Epithelial cell of prostate (primary cell): ENCODE measurements around the gene TEX48.

Experiments
- DNase-seq: peaks from one replicate; pipeline ENCODE4 v3.0.0-alpha.2; 2011; ENCODE audit warnings: low read depth, low spot score
- H3K27ac ChIP-seq: fragments of 450-650 bp; 2 replicates; pipeline ENCODE4 v1.5.1; 2017; ENCODE audit warnings: mild to moderate bottlenecking

TEX48 gene

DNA sequence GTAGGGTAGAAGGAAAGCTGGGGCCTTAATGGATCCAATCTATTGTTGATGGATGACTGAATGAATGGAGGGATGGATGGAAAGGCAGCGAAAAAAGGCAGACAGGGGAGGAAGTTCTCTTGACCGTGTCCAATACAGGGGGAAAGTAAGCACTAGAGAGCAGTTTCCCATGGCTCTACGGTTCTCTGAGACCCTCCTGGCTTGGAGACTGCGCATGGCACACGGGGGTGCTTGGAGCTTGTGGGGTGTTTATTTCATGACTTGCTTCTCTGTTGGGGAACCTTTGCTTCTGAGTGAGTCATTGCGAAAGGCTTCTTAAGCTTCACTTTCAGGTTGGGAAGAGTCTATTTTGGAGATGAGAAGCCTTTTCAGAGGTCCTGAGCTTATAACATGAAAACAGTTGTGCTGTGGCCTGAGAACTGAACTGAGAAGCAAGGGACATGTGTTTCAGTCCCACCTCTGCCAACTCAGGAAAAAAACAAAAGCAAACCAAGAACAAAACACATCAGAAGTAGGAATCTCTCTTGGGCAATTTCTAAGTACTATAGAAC lies 12.8 kb upstream of the TEX48 start:
- DNase-seq, result no peak
- peak overlapping the region; percentile 39 for H3K27ac ChIP-seq

DNA sequence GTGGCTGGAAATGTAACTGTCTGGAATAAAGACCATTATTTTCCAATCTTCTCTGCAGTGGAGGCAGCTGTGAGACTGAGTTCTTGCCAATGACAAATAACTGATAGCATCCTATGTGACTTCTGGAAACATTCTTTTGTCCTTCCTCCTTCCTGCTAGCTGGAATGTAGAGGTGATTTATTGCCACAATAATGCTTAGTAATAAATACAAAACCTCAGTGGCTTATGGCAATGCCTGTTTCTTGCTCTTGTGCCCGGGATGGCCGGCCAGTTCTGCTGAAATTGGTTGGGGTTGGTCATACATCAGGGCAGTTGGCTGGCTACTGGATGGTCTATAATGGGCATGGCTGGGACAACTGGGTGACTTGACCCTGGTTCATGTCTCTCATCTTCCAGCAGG lies 12.2 kb upstream of the TEX48 start:
- DNase-seq, result no peak
- peak overlapping the region; percentile 39 for H3K27ac ChIP-seq

DNA sequence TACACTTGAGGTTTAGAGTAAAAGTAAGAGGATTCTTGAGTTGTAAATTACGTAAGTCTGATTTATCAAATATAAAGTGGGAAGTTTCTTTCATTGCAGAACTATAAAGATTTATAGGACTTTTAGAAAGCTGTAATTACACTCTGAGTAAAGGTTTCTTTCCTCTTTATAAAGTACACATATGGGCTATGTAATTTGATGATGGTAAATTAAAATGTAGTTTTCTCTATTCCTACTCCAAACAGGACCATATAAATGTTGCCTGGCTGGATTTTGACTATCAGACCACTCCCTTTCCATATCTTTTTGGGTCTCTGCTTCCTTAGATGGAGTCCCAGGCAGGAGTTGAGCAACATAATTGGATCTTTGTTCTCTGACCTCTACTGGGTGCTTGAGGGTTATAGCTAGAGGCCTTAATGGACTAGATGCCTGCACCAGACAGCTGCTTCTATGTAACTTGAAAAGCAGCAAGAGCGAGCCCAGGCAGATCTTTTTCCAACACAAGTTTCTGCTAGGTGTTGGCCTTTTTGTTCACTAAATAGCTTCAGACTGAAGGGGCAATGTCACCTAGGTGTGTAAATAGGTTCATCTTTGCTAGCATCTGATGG lies 11.4 kb upstream of the TEX48 start:
- no peak for DNase-seq
- H3K27ac ChIP-seq, result peak overlapping the region; percentile 39

DNA sequence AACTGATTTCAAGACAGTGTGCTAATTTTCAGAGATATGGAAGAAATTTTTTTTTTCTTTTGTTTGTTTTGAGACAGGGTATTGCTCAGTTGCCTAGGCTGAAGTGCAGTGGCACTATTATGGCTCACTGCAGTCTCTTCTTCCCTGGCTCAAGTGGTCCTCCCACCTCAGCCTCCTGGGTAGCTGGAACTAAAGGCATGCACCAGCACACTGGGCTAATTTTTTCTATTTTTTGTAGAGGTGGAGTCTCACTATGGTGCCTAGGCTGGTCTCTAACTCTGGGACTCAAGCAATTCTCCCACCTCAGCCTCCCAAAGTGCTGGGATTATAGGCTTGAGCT lies 9.9 kb upstream of the TEX48 start:
- DNase-seq, result no peak

DNA sequence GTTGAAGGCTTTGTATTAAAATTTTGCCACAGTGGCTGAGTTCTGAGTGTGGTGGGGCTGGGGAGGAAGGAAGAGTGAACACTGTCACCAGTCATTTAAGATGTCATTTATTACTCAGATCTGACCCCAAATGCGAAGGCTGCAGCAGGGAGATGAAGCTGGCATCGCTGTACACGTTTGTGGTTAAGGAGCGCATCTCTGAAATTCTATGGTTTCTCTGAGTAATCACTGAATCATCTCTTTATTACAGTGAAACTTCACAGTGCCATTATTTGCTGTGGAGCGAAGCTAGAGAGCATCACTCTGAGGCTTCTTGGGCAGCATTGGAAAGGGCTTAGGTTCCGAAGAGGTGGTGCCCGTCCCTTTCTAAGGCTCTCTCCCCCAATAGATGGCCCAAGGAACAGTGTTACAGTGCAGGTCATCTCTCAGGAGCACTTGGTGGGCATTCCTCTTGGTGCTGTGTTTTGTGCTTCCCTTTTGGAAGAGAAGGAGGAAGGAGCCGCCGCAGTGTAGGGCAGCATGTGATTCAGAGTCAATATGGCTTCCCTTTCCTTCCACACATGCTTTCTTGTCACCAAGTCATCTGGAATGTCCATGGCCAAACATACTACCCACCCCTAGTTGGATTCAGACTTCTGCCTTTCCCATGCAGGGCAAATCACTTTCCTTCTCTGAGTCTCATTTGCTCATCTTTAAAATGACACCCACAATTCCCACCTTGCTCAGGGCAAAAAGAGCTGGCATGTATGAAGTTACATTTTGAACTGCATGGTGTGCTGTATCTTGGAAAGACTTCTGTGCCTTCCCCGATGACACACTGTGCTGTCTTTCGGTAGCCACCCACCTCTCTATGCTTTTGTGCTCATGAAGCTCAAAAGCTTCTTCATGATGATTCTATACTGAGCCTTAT lies 9.3 kb upstream of the TEX48 start:
- H3K27ac ChIP-seq, result peak overlapping the region; percentile 80
- peak; percentile 78 for DNase-seq

More for the DNA sequence above, 9.9 kb upstream of the TEX48 start:
- H3K27ac ChIP-seq, result peak overlapping the region; percentile 80

DNA sequence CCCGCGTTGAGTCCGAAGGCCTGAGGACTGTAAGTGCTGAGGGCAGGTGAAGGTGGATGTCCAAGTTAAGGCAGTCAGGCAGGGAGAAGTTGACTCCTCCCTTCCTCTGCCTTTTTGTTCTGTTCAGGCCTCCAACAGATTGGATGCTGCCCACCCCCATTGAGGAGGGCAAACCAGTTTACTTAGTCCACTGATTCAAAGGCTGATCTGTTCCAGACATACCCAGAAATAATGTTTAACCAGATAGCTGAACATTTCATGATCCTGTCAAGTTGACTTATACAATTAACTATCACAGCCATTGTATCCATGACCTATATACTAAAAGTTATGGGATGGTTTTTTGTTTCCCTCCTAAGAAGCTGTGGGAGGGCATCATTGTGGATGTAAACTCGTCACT lies 8.3 kb upstream of the TEX48 start:
- peak overlapping the region; percentile 80 for H3K27ac ChIP-seq

DNA sequence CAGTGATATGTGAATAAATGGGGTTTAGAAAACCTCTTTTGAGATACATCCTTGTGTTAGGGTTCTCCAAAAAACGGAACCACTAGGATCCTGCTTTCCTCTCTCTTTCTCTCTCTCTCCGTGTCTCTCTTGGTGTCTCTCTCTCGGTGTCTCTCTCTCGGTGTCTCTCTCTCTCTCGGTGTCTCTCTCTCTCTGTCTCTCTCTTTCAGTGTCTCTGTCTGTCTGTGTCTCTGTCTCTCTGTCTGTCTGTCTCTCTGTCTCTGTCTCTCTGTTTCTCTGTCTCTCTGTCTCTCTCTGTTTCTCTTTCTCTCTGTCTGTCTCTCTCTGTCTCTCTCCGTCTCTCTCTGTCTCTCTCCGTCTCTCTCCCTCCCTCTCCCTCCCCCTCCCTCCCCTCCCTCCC lies 7.8 kb upstream of the TEX48 start:
- DNase-seq, result no peak
- H3K27ac ChIP-seq, result no peak overlapping the region

More for the DNA sequence above, 8.3 kb upstream of the TEX48 start:
- DNase-seq, result no peak

DNA sequence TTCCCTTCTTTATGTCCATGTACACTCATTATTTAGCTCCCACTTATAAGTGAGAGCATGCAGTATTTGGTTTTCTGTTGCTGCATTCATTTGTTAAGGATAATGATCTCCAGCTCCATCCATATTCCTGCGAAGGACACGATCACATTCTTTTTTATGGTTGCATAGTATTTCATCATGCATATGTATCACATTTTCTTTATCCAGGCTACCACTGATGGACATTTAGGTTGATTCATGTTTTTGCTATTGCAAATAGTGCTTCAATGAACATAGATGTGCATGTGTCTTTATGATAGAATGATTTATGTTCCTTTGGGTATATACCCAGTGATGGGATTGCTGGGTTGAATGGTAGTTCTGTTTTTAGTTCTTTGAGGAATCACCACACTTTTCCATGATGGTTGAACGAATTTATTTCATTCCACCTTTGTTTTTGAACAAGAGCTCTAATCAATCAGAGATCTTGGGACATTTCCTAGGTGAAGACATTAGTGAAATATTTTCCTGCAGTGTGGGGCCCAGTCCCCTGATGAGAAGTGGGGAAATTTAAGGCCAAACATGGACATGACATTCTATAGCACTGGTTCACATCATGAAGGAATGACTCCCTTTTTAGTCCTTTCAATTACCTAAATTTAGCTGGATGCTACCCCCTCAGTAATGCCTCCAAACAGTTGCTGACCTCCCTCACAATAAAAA lies 7.1 kb upstream of the TEX48 start:
- H3K27ac ChIP-seq, result no peak overlapping the region
- no peak for DNase-seq

DNA sequence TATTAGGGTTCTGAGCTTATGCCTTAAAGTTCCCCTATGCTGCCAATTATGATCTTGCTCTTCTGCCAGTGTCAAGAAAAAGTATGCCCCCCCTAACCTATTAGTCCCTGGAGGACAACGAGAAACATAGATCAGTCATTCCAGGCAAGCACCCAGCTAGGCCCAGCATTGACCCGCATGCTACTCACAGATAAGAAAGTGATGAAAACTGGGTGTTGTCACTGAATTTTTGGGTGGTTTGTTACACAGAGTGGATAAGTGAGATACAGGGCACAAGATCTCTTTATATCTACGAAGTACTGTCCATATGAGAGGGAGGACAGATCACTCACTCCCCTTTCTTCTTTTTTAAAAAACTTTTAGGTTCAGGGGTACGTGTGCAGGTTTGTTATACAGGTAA lies 6.4 kb upstream of the TEX48 start:
- no peak overlapping the region for H3K27ac ChIP-seq
- no peak for DNase-seq

DNA sequence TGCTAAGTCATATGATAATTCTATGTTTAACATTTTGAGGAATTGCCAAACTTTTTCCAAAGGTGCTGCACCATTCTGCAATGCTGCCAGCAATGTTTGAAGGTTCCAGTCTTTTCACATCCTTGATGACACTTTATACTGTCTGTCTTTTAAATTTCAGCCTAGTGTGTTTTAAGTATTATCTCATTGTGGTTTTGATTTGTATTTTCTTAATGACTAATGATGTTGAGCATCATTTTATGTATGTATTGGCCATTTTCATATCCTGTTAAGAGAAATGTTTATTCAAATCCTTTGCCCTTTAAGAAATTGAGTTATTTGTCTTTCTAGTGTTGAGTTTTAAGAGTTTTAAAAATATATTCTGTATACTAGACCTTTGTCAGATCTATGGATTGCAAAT lies 5.0 kb upstream of the TEX48 start:
- no peak overlapping the region for H3K27ac ChIP-seq
- DNase-seq, result no peak

DNA sequence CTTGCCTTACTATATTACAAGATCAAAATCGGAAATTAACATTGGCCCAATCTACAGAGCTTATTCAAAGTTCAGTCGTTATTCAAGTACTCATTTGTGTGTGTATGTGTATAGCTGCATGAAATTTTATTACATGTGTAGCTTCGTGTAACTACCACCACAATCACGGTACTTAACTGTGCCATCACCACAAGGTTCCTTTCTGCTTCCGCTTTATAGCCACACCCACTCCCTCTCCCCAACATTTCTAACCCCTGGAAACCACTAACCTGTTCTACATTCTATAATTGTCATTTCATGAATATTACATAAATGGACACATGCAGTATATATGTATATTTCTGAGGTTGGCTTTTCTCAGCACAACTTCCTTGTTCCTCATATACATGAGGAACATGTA lies 4.0 kb upstream of the TEX48 start:
- DNase-seq, result no peak

DNA sequence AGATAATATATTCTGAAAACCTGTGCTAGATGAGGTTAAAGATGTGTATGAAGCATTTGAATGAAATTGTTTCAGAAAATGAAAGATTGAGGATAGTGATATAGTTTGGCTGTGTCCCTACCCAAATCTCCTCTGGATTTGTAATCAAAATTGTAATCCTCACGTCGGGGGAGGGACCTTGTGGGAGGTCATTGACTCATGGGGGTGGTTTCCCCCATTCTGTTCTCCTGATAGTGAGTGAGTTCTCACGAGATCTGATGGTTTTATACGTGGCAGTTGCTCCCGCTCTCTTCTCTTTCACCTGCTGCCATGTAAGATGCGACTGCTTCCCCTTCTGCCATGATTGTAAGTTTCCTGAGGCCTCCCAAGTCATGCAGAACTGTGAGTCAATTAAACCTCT lies 2.0 kb upstream of the TEX48 start:
- no peak for DNase-seq
- H3K27ac ChIP-seq, result no peak overlapping the region

More for the DNA sequence above, 4.0 kb upstream of the TEX48 start:
- no peak overlapping the region for H3K27ac ChIP-seq

DNA sequence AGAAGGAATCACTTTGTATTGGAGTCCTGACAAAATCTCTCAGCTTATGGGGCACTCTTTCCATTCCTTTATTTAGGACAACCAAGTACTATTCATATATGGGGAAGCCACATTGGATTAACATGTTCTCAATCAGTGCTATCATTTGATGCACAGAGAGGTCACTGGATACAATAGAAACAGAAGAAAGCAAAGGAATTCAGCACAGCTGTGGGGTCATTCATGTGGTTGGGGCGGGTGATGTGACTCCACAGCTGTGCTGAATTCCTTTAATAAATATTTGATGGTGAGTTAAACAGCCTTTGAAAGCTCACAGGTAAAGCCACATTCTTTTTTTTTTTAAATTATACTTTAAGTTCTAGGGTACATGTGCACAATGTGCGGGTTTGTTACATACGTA lies 854 bp upstream of the TEX48 start:
- H3K27ac ChIP-seq, result no peak overlapping the region
- no peak for DNase-seq

DNA sequence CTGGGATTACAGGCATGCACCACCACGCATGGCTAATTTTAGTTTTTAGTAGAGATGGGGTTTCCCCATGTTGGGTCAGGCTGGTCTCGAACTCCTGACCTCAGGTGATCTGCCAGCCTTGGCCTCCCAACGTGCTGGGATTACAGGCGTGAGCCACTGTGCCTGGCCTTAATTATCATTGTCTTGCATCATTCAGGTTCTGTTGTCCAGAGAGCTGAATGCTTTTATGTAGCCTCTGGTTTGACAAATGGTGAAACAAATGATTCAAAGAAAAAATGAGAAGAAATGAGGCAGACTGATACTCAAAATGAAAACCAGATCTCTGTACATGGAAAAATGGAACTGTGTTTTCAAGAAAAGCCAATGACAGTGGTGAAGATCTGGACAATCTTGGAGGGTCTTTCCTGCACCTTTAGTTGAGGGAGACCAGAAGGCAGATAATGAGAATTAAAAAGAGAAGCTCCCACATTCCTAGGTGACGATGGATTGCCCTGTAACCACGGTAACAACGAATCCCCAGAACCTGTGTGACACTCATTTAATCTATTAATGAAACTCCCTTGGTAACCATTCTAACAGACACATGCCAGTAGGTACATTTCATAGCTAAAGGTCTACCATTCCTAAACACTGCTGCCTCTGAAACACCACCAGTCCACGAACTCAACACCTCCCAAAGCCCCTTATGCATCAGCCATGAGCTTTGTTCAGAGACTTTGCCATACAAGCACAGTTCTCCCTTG lies 1.6 kb downstream of the TEX48 start:
- no peak for DNase-seq
- H3K27ac ChIP-seq, result no peak overlapping the region

DNA sequence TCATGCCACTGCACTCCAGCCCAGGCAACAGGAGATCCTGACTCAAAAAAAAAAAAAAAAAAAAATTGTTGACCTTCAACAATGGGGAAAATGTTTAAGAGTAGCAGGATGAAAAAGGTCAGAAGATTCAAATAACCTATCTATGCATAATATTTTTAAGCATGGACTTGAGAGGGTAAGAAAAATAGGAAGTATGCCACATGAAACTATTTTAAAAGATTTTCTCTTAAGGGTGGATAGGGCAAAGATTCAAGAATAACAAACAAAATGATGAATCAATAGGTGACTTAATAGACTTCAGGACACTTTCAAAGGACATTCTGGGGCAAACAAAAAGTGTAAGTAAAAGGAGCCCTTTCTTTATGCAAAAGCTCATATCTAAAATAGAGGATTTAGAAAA lies 3.2 kb downstream of the TEX48 start:
- H3K27ac ChIP-seq, result no peak overlapping the region
- DNase-seq, result no peak

DNA sequence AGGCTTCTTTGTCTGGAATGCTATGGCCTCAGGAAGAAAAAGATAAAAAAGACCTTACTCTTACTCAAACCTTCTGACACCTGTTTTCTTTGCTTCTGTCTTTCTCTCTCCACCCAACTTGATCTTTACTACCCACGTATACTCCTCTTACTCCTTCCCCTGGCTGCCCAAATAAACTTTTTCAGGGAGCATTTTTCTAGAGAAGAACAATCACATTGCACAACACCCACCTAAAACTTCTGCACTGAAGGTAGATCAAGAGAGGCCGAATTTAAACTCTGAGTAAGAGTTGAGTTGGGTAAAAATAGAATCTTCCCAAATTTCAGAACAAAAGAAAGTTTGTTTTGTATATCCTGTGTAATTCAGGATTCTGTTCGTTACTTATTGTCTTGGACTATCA lies 3.9 kb downstream of the TEX48 start:
- DNase-seq, result no peak
- H3K27ac ChIP-seq, result peak overlapping the region; percentile 49

DNA sequence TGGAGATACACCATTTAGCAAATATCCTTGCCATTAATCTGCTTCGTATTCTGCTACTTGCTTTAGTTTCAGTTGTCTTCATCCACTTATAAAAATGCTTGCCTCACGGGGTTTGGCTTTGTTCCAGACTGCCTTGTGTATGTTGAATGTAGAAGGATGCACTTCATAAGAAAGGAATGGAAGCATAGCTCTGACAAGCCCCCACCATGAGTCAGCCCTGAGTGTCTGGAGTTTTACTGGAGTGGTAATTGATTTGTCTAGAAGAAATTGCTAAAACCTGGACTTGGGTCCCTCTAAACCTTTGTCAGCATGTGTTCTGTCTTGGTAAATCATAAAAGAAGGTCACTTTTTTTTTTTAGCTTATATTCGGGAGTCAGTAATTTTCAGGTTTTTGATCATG lies 4.6 kb downstream of the TEX48 start:
- peak; percentile 95 for DNase-seq

DNA sequence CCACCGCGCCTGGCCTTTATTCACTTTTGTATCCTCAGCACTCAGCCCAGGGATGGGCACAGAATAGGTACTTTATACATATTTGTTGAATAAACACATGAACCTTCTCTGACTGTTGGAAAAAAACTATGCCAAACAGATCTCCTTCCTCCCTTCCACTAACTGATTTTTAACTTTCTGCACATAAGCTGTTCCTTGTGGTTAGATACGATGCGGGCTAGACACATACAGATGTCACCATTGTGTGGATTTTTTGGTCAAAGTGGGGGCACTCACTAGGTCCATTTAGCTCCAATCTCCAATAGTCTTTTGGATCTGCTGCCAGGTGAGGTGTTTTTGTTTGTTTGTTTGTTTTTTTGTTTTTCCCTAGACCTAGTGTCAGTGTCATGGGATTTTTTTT lies 5.1 kb downstream of the TEX48 start:
- H3K27ac ChIP-seq, result peak overlapping the region; percentile 49
- DNase-seq, result no peak

More for the DNA sequence above, 4.6 kb downstream of the TEX48 start:
- H3K27ac ChIP-seq, result peak overlapping the region; percentile 49

DNA sequence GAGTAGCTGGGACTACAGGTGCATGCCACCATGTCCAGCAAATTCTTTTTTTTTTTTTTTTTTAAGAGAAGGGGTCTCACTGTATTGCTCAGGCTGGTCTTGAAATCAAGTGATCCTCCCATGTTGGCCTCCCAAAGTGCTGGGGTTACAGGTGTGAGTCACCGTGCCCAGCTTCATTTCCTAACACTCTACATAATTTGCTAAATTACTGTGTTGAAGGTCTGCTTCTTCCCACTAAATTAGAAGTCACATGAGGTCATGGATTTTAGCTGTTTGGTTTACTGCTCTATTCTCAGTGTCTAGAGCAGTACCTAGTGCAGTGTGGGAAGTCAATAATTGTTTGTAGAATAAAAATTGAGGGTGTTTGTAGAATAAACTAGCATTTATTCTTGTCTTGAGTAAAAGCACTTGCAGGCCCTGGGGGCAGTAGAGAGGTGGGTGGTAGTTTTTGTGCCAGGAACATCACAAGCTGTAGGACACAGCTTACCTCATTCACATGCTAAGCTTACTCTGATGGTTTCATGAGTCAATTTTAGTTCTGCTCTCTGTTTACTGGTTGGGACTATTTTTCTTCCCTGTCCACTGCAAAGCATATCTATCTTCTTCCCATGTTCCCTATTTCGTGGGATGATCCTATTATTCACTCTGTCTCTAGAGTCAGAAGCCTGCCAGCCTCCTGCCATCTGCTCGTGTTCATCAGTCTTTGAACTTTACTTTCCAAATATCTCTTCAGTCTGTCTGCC lies 7.0 kb downstream of the TEX48 start:
- DNase-seq, result no peak
- no peak overlapping the region for H3K27ac ChIP-seq
